Glutamatergic neuron (in vitro differentiated cells): ENCODE measurements around the gene NXNL2. TPM values are rescaled to one million over a fixed set of nuclear protein-coding genes. Genes with fewer than 3 reads are reported as not detected.

ENCODE experiments used
- DNase-seq: peaks from one replicate; pipeline ENCODE4 v3.0.0; 2022
- H3K27ac Mint-ChIP-seq: one replicate; pipeline ENCODE4 v1.8.0; 2020; ENCODE audit warnings: mild to moderate bottlenecking, mixed read lengths, inconsistent platforms; ENCODE audit not compliant: unreplicated experiment
- H3K27me3 Mint-ChIP-seq: one replicate; pipeline ENCODE4 v1.8.0; 2020; ENCODE audit warnings: mild to moderate bottlenecking, moderate library complexity, mixed read lengths, inconsistent platforms; ENCODE audit not compliant: unreplicated experiment
- H3K36me3 Mint-ChIP-seq: one replicate; pipeline ENCODE4 v1.8.0; 2020; ENCODE audit warnings: mild to moderate bottlenecking, mixed read lengths, inconsistent platforms; ENCODE audit not compliant: unreplicated experiment
- H3K4me1 Mint-ChIP-seq: one replicate; pipeline ENCODE4 v1.8.0; 2020; ENCODE audit warnings: mild to moderate bottlenecking, low read depth, mixed read lengths, inconsistent platforms; ENCODE audit not compliant: unreplicated experiment
- H3K4me3 Mint-ChIP-seq: one replicate; pipeline ENCODE4 v1.8.0; 2020; ENCODE audit warnings: mild to moderate bottlenecking, mixed read lengths, inconsistent platforms; ENCODE audit not compliant: unreplicated experiment
- H3K9me3 Mint-ChIP-seq: one replicate; pipeline ENCODE4 v1.8.0; 2020; ENCODE audit warnings: mild to moderate bottlenecking, moderate library complexity, mixed read lengths, inconsistent platforms; ENCODE audit not compliant: unreplicated experiment
- long read RNA-seq: library from polyadenylated mRNA; unstranded; transcript quantifications from one replicate; pipeline ENCODE4 v2.0.0, GENCODE V29; 2020; ENCODE audit not compliant: unreplicated experiment
- total RNA-seq: library from RNA; stranded (reverse); fragmentation: NEBNext Ultra II Directional; extraction: Animal tissue kit (Norgen Biotek cat#: 25700); gene quantifications from one replicate; pipeline ENCODE4 v1.2.1, GENCODE V29; 2021; ENCODE audit not compliant: unreplicated experiment
- TF ChIP-seq, protein P1 (sequence below): fragments of 200-600 bp; sonication (generic); IDR thresholded peaks from one replicate; pipeline ENCODE4 v1.5.0; 2021; ENCODE audit not compliant: partially characterized antibody, unreplicated experiment

NXNL2 gene
- total RNA-seq, result not detected
- long read RNA-seq, result 0 reads

DNA sequence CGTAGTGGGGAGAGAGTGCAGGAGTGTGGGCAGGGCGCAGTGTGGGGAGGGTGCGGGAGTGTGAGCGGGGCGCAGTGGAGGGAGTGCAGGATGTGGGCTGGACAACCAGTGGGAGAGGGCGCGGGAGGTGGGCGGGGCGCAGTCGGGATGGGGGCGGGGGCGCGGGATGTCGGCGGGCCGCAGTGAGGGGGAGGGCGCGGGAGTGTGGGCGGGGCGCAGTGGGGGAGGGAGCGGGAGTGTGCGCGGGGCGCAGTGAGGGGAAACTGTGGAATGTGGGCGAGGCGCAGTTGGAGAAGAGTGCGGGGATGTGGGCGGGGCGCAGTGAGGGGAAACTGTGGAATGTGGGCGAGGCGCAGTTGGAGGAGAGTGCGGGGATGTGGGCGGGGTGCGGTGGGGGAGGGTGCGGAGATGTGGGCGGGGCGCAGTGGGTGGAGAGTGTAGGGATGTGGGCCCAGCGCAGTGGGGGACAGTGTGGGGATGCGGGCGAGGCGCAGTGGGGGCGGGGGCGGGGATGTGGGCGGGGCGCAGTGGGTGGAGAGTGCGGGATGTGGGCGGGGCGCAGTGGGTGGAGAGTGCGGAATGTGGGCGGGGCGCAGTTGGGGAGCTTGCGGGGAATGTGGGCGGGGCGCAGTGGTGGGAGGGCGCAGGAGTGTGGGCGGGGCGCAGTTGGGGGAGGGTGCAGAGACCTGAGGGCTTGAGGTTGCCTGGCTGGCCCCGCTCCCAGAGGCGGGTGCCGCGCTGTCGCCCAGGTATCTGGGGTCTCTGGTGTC is at the start of gene NXNL2:
Gene NXNL2, plus strand, starts transcription at position 723 of the 770 bp plus-strand sequence. CDS start 257 bp downstream, outside the sequence.
- Mint-ChIP-seq H3K36me3 (no peaks in the 10 kb centered on the region), H3K4me3 (peak within 1 kb of the TSS; percentile 64)

DNA sequence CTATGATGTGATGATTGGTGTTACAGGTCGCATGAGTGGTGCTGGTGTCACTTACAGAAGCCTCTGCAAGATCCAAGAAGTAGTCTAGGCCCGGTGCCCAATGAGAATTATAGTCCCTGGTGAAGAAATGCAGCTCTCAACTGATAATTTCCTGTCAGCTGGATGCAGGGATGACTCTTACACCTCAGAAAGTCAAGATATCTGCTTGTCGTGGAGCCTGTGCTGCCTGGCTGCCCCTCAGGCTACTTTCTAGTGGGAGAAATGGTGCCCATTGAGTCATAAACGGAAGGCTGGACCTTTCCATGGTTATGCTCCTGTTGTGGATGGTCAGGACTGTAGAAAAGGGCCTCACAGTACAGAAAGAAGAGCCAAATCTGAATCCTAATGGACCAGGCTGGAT is 46.8 kb upstream of the NXNL2 start:
- DNase-seq, result no peak
- Mint-ChIP-seq H3K27me3 (no peaks in the 10 kb centered on the region), H3K4me3 (no peak overlapping the region), H3K36me3 (no peaks in the 10 kb centered on the region), H3K9me3 (peaks cover 3% of the 10 kb centered on the region), H3K27ac (no peak overlapping the region), H3K4me1 (peaks cover 4% of the 10 kb centered on the region)
- TF ChIP-seq, protein P1, sequence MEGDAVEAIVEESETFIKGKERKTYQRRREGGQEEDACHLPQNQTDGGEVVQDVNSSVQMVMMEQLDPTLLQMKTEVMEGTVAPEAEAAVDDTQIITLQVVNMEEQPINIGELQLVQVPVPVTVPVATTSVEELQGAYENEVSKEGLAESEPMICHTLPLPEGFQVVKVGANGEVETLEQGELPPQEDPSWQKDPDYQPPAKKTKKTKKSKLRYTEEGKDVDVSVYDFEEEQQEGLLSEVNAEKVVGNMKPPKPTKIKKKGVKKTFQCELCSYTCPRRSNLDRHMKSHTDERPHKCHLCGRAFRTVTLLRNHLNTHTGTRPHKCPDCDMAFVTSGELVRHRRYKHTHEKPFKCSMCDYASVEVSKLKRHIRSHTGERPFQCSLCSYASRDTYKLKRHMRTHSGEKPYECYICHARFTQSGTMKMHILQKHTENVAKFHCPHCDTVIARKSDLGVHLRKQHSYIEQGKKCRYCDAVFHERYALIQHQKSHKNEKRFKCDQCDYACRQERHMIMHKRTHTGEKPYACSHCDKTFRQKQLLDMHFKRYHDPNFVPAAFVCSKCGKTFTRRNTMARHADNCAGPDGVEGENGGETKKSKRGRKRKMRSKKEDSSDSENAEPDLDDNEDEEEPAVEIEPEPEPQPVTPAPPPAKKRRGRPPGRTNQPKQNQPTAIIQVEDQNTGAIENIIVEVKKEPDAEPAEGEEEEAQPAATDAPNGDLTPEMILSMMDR, result no peak

More for the DNA sequence above, at the start of gene NXNL2:
- no peak within 1 kb of the TSS for H3K27ac Mint-ChIP-seq
- peaks cover 14% of the 10 kb centered on the region for H3K27me3 Mint-ChIP-seq
- DNase-seq, result peak; percentile 84
- TF ChIP-seq, protein P1, result no peak
- H3K9me3 Mint-ChIP-seq, result peaks cover 3% of the 10 kb centered on the region
- peaks cover 11% of the 10 kb centered on the region for H3K4me1 Mint-ChIP-seq

DNA sequence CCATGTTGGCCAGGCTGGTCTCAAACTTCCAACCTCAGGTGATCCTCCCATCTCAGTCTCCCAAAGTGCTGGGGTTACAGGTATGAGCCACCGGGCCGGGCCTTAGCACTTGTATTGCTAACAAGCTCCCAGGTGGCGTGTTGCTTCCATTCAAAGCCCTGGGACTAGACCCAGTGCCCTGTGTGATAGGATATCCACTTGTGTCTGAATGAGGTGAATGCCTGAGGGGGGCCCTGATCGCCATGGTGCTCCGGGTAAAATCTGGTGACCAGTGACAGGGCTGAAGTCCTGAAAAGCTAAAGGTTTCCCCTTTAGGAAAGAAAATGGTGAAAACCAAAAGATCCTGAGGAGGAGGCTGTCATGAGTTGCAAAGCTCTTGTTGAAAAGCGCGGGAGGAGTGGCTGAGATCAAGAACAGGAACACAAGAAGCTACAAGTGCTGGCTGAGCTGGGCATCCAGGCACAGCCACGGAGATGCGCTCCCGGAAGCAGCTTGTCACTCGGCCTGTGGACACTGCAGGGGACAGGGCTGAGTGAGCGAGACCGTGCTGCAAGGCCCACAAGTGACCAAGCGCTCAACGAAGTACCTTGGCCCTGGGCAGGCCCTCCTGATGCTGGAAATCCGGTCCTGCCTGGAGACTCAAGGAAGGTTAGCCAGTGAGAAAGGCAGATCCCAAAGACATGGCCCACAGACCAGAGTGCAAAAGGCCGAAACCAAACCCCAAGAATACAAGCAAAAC is 39.8 kb upstream of the NXNL2 start:
- H3K9me3 Mint-ChIP-seq, result peaks cover 3% of the 10 kb centered on the region
- H3K4me1 Mint-ChIP-seq, result no peaks in the 10 kb centered on the region
- TF ChIP-seq, protein P1, result no peak
- peaks cover 6% of the 10 kb centered on the region for H3K27me3 Mint-ChIP-seq
- H3K27ac Mint-ChIP-seq, result no peak overlapping the region
- DNase-seq, result no peak
- H3K36me3 Mint-ChIP-seq, result no peaks in the 10 kb centered on the region
- no peak overlapping the region for H3K4me3 Mint-ChIP-seq

DNA sequence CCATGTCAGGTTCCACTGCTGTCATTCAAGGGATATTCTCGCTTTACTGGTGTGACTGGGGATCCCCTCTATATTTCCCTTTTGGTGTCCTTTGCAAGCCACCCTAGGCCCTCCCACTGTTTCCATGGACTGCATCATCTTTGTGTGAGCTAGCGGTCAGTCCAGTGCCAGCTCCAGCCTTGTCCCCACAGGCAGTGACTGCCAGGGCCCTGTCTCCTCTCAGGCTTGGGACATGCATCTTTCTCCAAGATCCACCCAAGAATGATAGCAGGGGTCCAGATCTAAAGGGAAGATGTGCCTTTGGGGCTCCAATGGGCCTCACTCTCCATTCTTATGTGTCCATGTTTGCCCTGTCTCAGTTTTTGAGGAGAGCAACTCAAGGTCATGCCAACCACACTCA is 37.8 kb upstream of the NXNL2 start:
- Mint-ChIP-seq H3K4me1 (no peaks in the 10 kb centered on the region), H3K4me3 (no peak overlapping the region), H3K36me3 (no peaks in the 10 kb centered on the region), H3K9me3 (peaks cover 3% of the 10 kb centered on the region), H3K27me3 (peaks cover 6% of the 10 kb centered on the region), H3K27ac (no peak overlapping the region)
- TF ChIP-seq, protein P1, result no peak
- no peak for DNase-seq

DNA sequence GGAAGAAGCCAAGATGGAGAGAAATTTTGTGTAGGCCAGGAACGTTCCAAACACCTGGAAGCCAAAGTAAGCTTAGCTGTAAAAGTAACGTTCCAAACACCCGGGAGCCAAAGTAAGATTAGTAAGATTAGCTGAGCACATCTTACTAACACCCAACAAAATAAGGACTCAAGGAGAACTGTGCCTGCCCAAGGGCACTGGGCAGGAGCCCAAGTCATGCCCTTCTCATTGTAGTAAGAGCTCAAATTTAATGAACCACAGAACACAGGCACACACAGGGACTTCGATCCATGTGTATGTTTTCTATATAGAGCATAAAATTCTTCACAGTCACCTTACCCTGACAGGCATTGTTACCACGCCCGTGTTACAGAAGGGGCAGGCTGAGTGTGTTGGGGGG is 36.1 kb upstream of the NXNL2 start:
- H3K4me3 Mint-ChIP-seq, result no peak overlapping the region
- H3K27ac Mint-ChIP-seq, result no peak overlapping the region
- no peaks in the 10 kb centered on the region for H3K4me1 Mint-ChIP-seq
- TF ChIP-seq, protein P1, result no peak
- H3K27me3 Mint-ChIP-seq, result peaks cover 6% of the 10 kb centered on the region
- DNase-seq, result no peak
- H3K9me3 Mint-ChIP-seq, result peaks cover 5% of the 10 kb centered on the region
- no peaks in the 10 kb centered on the region for H3K36me3 Mint-ChIP-seq
